HepG2 (cell line): ENCODE data around the gene PTPN18. TPM values are rescaled to one million over a fixed set of nuclear protein-coding genes. Genes with fewer than 3 reads are reported as not detected.

Source experiments
- FOSL2 ChIP-seq: sonication (generic); formaldehyde crosslinking; IDR thresholded peaks from 2 replicates; pipeline ENCODE4 v1.4.0; 2020; ENCODE audit warnings: missing genetic modification reagents
- HES4 ChIP-seq: sonication (generic); formaldehyde crosslinking; IDR thresholded peaks from 2 replicates; pipeline ENCODE4 v1.9.0; 2021; ENCODE audit warnings: mild to moderate bottlenecking, missing genetic modification reagents, borderline replicate concordance
- HNRNPLL ChIP-seq: fragments of 200-400 bp; formaldehyde crosslinking; IDR thresholded peaks from 2 replicates; pipeline ENCODE4 v1.6.1; 2017; ENCODE audit warnings: mild to moderate bottlenecking, low read depth, low read length; ENCODE audit not compliant: poor library complexity, severe bottlenecking
- MEF2D ChIP-seq: sonication (generic); formaldehyde crosslinking; IDR thresholded peaks from 2 replicates; pipeline ENCODE4 v1.5.1; 2020; ENCODE audit warnings: mild to moderate bottlenecking, missing genetic modification reagents
- REPIN1 ChIP-seq: sonication (generic); formaldehyde crosslinking; IDR thresholded peaks from 2 replicates; pipeline ENCODE4 v1.8.0; 2022; ENCODE audit warnings: missing genetic modification reagents, low read depth, mild to moderate bottlenecking, borderline replicate concordance
- SP2 ChIP-seq: sonication (generic); formaldehyde crosslinking; IDR thresholded peaks from 2 replicates; pipeline ENCODE4 v1.5.1; 2020; ENCODE audit warnings: mild to moderate bottlenecking, missing genetic modification reagents
- SRY ChIP-seq: sonication (generic); formaldehyde crosslinking; IDR thresholded peaks from 2 replicates; pipeline ENCODE4 v1.8.0; 2022; ENCODE audit warnings: mild to moderate bottlenecking, missing genetic modification reagents
- U2AF1 ChIP-seq: fragments of 200-400 bp; formaldehyde crosslinking; optimal IDR thresholded peaks from 2 replicates; pipeline ENCODE3; 2017; ENCODE audit warnings: mild to moderate bottlenecking, low read depth, low read length
- ZBTB7B ChIP-seq: sonication (generic); formaldehyde crosslinking; IDR thresholded peaks from 2 replicates; pipeline ENCODE4 v1.4.0; 2020; ENCODE audit warnings: missing genetic modification reagents
- ZNF136 ChIP-seq: sonication (generic); formaldehyde crosslinking; IDR thresholded peaks from 2 replicates; pipeline ENCODE4 v1.8.1; 2022; ENCODE audit warnings: low read depth, mild to moderate bottlenecking, moderate library complexity, missing genetic modification reagents
- ZNF180 ChIP-seq: sonication (generic); formaldehyde crosslinking; IDR thresholded peaks from 2 replicates; pipeline ENCODE4 v1.4.0; 2020; ENCODE audit warnings: low read depth, missing genetic modification reagents, borderline replicate concordance
- ZNF431 ChIP-seq: sonication (generic); formaldehyde crosslinking; IDR thresholded peaks from 2 replicates; pipeline ENCODE4 v1.9.0; 2022; ENCODE audit warnings: missing genetic modification reagents, low read depth, mild to moderate bottlenecking, borderline replicate concordance
- ZNF614 ChIP-seq: IDR thresholded peaks from 2 replicates; pipeline ENCODE4 v1.6.1; 2018; ENCODE audit warnings: missing biosample characterization, missing genetic modification reagents, inconsistent platforms, borderline replicate concordance
- ZNF720 ChIP-seq: sonication (generic); formaldehyde crosslinking; IDR thresholded peaks from 2 replicates; pipeline ENCODE4 v1.4.0; 2020; ENCODE audit warnings: missing genetic modification reagents
- ZSCAN20 ChIP-seq: sonication (generic); formaldehyde crosslinking; IDR thresholded peaks from 2 replicates; pipeline ENCODE4 v1.4.0; 2020; ENCODE audit warnings: missing genetic modification reagents, mild to moderate bottlenecking, borderline replicate concordance
- polyA plus RNA-seq, 8 experiments: library from polyadenylated mRNA; depleted of rRNA in 3 of 8; stranded (reverse) in 7 of 8; unstranded in 1 of 8; fragments of >200 nt; fragmentation: Illumina TruSeq in 4 of 8; extraction: Trizol in 4 of 8; gene quantifications; 2 replicates each; pipeline versions ENCODE4 v1.2.1 to v1.2.3, GENCODE V29; 2011 to 2016; ENCODE audit warnings: low read depth in 4 of 8, missing spikeins in 1 of 8, mixed read lengths in 1 of 8; ENCODE audit not compliant: insufficient read depth in 1 of 8
- total RNA-seq, 5 experiments: library from RNA; depleted of rRNA; stranded (reverse); fragments of >200 nt; fragmentation: Illumina TruSeq; extraction: Trizol; gene quantifications; 2 replicates each; pipeline ENCODE4 v1.2.3, GENCODE V29; 2016; ENCODE audit warnings: low read depth in 1 of 5
- TF ChIP-seq, protein P1 (sequence below): sonication (generic); formaldehyde crosslinking; IDR thresholded peaks from 2 replicates; pipeline ENCODE4 v1.4.0; 2020; ENCODE audit warnings: missing genetic modification reagents, borderline replicate concordance
- TF ChIP-seq, protein P2 (sequence below): sonication (generic); formaldehyde crosslinking; IDR thresholded peaks from 2 replicates; pipeline ENCODE4 v1.5.1; 2020; ENCODE audit warnings: missing genetic modification reagents, mild to moderate bottlenecking, borderline replicate concordance
- TF ChIP-seq, protein P3 (sequence below): sonication (generic); formaldehyde crosslinking; IDR thresholded peaks from 2 replicates; pipeline ENCODE4 v1.8.0; 2022; ENCODE audit warnings: mild to moderate bottlenecking, missing genetic modification reagents; ENCODE audit not compliant: insufficient replicate concordance
- TF ChIP-seq, protein P4 (sequence below): sonication (generic); formaldehyde crosslinking; IDR thresholded peaks from 2 replicates; pipeline ENCODE4 v1.5.1; 2020; ENCODE audit warnings: mild to moderate bottlenecking, moderate library complexity, missing genetic modification reagents
- TF ChIP-seq, protein P5 (sequence below): sonication (generic); formaldehyde crosslinking; conservative IDR thresholded peaks from 2 replicates; pipeline ENCODE4 v1.8.0; 2022; ENCODE audit warnings: low read depth, missing genetic modification reagents

The PTPN18 gene
- total and polyA plus RNA-seq, 2 of the 13 experiments (the other 11 are each of a cell fraction or from before 2014, with no cell fraction given), result 14.8 to 39.6 TPM

DNA sequence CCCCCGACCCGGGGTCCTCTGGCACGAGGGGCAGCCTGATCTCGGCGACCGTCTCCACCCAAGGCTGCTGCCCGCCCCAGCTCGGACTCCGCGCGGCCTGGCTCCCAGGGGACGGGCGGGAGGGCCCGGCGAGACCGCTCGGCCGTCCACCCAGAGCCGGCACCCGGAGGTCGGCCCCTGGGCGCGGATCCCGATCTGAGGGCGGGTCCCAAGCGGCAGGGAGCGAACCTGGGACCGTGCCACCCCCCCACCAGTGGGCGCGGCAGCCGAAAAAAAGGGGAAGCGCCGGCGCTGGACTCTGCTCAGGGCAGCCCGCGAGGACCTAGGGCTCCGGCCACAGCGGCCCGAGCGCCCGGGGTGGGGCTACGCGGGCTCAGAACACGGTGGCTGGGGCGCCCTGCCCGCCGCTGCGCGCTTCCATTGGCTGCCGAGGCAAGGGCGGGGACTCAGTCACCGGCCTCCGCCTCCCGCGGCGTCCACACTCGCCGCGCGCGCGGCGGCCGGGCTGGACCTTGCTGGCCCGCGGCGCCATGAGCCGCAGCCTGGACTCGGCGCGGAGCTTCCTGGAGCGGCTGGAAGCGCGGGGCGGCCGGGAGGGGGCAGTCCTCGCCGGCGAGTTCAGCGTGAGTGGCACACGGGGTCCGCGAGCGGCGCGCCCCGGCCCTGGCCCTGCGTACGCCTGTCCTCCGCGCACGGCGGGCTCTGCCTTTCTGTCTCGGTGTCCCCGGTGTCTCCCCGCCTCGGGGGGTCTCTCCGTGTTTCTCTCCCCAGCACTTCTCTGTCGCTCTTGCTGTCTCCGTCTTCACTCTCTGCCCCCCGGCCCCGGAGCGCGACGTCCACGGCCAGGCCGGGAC lies at the start of gene PTPN18 (continued):
- TF ChIP-seq MEF2D (CRISPR knock-in tag) (no peak), HES4 (peak; percentile 77), ZNF720 (CRISPR knock-in tag) (no peak), SRY (CRISPR knock-in tag) (peak; percentile 96), REPIN1 (CRISPR knock-in tag) (peak; percentile 69; the same call in 1 of the 2 replicates), ZNF431 (CRISPR knock-in tag) (peak; percentile 82), SP2 (CRISPR knock-in tag) (peak; percentile 11; the same call in 1 of the 2 replicates), ZNF614 (CRISPR knock-in tag) (peak; percentile 89; the same call in 1 of the 2 replicates), FOSL2 (CRISPR knock-in tag) (peak; percentile 5; the same call in 1 of the 2 replicates), ZNF180 (CRISPR knock-in tag) (no peak), ZBTB7B (CRISPR knock-in tag) (peak; percentile 86), U2AF1 (peak; percentile 83), HNRNPLL (peak; percentile 85), ZNF136 (CRISPR knock-in tag) (no peak), ZSCAN20 (CRISPR knock-in tag) (peak; percentile 99; the same call in 1 of the 2 replicates)
- TF ChIP-seq, protein P1, sequence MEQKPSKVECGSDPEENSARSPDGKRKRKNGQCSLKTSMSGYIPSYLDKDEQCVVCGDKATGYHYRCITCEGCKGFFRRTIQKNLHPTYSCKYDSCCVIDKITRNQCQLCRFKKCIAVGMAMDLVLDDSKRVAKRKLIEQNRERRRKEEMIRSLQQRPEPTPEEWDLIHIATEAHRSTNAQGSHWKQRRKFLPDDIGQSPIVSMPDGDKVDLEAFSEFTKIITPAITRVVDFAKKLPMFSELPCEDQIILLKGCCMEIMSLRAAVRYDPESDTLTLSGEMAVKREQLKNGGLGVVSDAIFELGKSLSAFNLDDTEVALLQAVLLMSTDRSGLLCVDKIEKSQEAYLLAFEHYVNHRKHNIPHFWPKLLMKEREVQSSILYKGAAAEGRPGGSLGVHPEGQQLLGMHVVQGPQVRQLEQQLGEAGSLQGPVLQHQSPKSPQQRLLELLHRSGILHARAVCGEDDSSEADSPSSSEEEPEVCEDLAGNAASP, result peak; percentile 21
- TF ChIP-seq, protein P2, sequence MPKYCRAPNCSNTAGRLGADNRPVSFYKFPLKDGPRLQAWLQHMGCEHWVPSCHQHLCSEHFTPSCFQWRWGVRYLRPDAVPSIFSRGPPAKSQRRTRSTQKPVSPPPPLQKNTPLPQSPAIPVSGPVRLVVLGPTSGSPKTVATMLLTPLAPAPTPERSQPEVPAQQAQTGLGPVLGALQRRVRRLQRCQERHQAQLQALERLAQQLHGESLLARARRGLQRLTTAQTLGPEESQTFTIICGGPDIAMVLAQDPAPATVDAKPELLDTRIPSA (CRISPR knock-in tag), result peak; percentile 94
- TF ChIP-seq, protein P3, sequence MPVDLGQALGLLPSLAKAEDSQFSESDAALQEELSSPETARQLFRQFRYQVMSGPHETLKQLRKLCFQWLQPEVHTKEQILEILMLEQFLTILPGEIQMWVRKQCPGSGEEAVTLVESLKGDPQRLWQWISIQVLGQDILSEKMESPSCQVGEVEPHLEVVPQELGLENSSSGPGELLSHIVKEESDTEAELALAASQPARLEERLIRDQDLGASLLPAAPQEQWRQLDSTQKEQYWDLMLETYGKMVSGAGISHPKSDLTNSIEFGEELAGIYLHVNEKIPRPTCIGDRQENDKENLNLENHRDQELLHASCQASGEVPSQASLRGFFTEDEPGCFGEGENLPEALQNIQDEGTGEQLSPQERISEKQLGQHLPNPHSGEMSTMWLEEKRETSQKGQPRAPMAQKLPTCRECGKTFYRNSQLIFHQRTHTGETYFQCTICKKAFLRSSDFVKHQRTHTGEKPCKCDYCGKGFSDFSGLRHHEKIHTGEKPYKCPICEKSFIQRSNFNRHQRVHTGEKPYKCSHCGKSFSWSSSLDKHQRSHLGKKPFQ (CRISPR knock-in tag), result peak; percentile 50
- TF ChIP-seq, protein P4, sequence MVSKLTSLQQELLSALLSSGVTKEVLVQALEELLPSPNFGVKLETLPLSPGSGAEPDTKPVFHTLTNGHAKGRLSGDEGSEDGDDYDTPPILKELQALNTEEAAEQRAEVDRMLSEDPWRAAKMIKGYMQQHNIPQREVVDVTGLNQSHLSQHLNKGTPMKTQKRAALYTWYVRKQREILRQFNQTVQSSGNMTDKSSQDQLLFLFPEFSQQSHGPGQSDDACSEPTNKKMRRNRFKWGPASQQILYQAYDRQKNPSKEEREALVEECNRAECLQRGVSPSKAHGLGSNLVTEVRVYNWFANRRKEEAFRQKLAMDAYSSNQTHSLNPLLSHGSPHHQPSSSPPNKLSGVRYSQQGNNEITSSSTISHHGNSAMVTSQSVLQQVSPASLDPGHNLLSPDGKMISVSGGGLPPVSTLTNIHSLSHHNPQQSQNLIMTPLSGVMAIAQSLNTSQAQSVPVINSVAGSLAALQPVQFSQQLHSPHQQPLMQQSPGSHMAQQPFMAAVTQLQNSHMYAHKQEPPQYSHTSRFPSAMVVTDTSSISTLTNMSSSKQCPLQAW, result no peak
- TF ChIP-seq, protein P5, sequence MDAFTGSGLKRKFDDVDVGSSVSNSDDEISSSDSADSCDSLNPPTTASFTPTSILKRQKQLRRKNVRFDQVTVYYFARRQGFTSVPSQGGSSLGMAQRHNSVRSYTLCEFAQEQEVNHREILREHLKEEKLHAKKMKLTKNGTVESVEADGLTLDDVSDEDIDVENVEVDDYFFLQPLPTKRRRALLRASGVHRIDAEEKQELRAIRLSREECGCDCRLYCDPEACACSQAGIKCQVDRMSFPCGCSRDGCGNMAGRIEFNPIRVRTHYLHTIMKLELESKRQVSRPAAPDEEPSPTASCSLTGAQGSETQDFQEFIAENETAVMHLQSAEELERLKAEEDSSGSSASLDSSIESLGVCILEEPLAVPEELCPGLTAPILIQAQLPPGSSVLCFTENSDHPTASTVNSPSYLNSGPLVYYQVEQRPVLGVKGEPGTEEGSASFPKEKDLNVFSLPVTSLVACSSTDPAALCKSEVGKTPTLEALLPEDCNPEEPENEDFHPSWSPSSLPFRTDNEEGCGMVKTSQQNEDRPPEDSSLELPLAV (CRISPR knock-in tag), result no peak
